GM21515 (cell line): ENCODE measurements around the gene KDM6A.
"Not testable (repeated sequence)": the region's sequence is repeated elsewhere in the genome, so short reads cannot be mapped to it uniquely, and the experiment has no call there.

Experiments
- ATAC-seq: cut with Tn5 transposase; IDR thresholded peaks from one replicate; pipeline ENCODE4 v1.9.1; 2021; ENCODE audit not compliant: unreplicated experiment

The KDM6A gene

DNA sequence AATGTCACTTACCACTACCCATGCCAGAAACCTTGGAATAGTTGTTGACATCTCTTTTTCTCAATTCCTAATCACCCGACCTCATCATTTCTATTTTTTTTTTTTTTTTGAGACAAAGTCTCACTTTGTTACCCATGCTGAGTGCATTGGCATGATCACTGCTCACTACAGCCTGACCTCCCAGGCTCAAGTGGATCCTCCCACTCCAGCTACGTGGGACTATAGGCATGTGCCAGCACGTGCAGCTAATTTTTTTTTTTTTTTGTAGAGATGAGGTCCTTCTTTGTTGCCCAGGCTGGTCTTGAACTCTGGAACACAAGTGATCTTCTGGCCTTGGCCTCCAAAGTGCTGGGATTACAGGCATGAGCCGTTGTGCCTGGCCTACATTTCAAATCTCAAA is 12.0 kb downstream of the KDM6A start:
- no peak for ATAC-seq

DNA sequence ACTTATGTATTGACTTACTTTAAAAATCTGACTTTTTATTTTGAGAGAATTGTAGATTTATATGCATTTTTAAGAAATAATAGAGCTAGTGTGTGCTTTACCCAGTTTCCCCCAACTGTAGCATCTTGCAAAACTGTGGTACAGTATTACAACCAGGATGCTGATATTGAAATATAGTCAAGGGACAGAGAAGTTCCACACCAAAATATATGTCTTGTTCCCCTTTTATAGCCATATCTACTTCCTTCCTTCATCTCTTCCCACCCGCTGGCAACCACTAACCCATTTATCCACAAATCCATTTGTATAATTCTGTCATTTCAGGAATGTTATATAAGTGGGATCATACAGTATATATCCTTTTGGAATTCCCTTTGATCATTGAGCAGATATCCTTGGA is 16.8 kb downstream of the KDM6A start:
- ATAC-seq = no peak

DNA sequence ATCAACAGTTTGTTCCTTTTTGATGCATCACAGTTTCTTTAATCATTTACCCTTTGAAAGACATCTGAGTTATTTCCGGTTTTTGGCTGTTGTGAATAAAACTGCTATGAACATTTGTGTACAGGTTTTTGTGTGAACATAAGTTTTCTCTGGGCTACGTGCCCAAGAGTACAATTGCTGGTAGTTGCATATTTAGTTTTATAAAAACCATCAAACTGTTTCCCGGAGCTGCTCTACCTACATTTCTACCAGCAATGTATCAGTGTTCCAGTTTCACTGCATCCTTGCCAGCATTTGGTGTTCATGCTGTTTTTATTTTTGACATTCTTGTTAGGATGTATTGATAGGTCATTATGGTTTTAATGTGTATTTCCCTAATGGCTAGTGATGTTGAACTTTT is 17.3 kb downstream of the KDM6A start:
- no peak for ATAC-seq

DNA sequence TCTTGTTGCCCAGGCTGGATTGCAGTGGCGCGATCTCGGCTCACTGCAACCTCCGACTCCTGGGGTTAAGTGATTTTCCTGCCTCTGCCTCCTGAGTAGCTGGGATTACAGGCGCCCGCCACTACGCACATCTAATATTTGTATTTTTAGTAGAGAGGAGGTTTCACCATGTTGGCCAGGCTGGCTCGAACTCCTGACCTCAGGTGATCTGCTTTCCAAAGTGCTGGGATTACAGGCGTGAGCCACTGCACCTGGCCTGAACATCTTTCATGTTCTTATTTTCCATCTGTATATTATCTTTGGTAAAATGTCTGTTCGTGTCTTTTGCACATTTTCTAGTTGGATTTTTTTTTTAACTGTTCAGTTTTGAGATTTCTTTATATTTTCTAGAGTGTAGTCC is 17.7 kb downstream of the KDM6A start:
- not testable (repeated sequence) for ATAC-seq

DNA sequence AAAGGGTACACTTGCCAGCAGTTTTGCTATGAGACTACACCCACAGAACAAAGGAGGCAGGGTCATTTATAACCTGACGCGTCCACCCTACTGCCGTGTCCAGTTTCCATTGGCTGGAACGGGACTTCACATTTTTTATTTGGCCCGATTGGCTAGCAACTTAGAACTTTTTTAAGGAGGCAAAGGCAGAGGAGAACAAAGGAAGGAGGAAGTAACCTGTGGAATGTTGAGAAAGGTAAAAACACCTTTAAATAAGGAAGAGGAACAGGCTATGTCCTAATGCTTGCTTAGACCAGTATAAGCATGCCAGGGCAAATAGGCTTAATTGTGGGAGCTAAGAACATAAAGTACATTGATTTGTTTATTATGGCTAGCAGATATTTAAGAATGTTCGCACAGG is 18.7 kb downstream of the KDM6A start:
- ATAC-seq = no peak

DNA sequence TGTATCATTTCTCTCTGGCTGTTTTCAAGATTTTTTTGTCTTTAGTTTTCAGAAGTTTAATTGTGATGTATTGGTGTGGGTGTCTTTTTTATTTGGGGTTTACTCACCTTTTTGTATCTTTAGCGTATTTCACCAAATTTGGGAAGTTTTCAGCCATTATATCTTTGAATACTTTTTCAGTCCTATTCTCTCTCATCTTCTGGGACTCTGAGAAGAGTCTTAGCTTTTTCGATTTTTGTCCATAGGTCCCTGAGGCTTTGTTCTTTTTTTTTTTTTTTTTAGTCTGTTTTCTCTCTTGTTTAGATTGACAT is 23.8 kb downstream of the KDM6A start:
- no peak for ATAC-seq

DNA sequence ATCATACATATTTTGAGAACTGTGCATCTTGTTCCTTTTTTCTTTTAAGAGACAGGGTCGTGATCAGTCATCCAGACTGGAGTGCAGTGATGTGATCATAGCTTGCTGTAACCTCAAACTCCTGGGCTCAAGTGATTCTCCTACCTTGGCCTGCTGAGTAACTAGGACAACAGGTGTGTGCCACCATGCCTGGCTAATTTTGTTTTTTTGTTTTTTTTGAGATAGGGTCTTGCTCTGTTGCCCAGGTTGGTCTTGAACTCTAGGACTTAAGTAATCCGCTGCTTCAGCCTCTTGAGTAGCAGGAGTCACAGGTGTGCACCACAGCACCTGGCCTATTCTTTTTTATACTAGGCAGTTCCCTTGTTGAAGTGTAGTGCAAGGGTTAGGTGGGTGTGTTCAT is 24.6 kb downstream of the KDM6A start:
- no peak for ATAC-seq

DNA sequence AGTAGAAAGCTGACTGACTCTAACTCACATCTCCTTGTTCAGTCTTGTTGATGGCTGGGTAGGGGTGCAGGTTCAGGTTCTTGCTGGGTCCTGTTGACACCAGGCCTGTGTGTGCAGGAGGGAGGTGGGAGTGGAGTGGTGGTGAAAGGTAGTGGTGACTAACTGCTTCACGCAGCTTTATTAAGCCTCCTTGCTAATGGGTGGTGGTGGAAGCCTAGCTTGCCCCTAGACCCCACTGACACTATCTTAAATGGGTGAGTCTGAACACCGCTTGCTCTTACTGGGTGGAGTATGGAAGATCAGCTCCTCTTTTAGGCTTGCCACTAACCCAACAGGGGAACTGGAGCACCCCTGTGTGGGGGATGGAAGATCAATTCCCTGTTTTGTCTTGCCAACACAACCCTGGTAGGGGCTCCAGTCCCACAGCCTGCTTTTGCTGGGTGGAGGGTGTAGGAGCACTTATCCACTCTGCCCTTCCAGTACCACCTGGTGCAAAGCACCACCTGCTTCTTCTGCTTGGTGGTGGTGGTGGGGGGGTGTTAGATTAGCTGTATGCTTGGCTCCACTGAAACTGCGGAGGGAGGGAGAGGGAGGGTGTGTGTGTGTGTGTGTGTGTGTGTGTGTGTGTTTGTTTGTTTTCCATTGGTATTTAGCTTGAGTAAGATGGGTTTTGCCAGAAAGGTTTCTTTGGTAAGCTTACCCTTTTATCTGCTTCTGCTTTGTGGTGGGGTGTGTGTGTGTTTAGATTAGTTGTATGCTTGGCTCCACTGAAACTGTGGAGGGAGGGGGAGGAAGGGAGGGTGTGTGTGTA is 25.6 kb downstream of the KDM6A start:
- ATAC-seq = no peak

DNA sequence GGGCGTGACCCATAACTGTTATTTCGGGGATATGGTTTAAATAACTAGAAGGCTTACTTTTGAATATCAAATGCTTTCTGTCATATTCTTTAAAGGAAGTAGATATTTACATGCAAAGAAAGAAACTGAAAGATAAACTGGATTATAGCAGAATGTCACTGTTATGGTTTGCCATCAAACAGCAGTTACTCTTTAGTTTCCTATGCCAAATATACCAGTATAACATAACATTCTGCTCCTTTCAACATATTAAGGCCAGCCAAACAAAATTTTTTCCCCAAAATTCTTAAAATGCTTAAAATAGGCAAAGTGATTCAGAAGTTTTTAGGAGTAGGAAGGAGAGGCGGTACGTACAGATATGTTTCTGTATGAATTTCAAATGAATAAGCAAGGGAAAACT is 27.0 kb downstream of the KDM6A start:
- ATAC-seq = no peak

DNA sequence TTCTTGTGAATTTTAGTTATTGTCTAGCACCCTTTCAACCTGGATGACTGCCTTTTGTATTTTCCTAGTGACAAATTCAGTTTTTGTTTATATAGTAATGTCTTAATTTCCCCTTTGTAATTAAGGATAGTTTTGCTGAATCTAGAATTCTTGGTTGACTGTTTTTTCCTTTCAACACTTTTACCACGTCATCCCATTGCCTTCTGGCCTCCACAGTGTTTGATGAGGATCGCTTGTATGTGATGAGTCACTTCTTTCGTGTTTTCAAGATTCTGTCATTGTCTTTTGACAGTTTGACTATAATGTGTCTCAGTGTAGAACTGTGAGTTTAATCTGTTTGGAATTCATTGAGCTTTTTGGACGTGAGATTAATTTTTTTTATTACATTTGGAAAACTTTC is 30.1 kb downstream of the KDM6A start:
- no peak for ATAC-seq

DNA sequence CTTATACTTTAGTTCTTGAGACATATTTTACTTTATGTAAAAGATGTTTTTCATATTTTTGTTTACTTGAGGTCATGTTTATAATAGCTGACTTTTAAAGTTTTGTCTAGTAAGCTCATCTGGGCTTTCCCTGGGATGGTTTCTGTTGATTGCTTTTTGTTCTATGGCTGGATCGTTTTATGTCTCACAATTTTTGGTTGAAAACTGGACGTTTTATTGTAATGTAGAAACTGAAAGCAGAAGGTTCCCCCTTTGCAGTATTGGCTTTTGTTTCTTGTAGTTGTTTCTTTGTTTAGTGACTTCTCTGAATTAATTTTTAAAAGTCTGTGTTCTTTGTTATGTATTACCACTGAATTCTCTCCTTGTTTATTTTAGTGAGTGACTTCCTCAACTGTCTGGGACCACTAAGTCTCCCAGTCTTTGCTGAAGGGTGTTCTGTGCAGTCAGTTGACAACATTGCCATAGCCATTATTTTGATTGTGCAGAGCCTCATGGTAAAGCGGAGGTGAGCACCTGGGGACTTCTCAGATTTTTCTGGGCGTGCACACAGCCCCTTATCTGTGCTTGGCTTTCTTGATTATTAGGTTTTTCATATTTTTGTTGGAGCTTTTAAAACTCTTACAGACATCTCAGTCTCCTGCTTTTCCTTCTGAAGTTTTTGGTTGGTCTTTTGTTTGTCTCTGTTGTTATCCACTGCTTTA is 31.0 kb downstream of the KDM6A start:
- no peak for ATAC-seq

DNA sequence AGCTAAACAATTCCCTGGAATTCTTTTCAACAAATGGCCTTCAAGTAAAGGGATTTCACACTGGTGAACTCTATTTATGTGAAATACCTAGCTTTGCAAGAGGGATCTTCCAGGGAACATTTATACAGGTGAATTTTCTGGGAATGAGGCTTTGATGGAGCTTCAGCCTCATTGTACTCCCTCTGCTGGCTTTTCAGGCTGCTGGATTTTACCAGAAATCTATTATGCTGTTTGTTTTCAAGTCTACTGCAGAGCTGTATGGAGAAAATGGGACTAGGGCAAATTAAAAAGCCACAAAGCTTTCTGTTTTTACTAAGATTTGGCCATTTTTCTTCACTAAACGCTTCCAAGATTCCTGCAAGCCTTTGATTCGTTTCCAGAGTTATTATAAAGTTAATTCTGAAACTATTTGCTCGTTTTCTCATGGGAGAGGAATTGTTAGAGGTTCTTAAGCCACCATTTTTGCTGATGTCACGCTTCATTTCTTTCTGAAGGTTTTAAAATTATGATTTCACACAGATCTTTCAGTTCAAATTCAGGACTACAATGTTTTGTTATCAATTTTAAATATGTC is 31.6 kb downstream of the KDM6A start:
- no peak for ATAC-seq

DNA sequence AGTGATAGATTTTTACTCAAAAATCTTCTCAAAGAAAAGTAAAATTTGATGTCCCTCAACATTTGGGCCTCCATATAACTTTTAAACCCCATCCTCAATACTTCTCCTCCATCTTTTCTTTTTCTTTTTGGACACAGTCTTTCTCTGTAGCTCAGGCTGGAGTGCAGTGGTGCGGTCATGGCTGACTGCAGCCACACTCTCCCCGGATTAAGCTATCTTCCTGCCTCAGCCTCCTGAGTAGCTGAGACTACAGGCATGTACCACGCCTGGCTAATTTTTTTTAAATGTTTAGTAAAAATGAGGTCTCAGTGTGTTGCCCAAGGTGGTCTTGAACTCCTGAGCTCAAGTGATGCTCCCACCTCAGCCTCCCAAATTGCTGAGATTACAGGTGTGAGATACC is 33.1 kb downstream of the KDM6A start:
- no peak for ATAC-seq

DNA sequence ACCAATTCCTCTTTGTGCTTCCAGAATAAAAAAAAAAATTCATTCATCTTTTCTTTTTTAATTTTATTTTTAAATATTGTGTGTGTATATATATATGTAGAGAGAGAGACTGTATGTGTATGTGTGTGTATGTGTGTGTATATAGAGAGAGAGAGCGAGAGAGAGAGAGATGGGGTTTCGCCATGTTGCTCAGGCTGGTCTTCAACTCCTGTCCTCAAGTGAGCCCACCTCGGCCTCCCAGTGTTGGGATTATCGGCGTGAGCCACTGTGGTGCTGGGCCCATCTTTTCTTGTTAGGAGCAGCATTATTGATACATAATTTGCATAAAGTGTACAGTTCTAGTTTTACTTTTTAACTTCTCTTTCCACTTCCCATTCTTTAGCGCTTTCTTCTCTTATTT is 33.6 kb downstream of the KDM6A start:
- ATAC-seq = no peak

DNA sequence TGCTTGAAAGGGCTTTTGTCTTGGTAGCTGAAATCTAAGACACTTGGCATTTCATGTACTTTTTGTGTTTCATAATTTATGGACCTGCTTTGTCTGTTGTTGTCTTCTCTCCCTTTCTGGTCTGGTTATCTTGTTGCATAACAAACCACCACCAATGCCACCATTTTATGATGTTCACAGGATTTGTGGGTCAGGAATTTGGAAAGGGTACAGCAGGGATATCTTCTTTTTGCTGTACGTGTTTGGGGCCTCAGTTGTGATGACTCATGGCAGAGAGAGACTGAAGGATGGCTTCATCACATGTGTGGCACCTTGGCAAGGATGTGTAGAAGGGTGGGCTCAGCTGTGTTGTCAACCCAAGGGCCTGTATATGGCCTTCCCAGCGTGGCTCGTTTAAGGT is 35.2 kb downstream of the KDM6A start:
- ATAC-seq = no peak

DNA sequence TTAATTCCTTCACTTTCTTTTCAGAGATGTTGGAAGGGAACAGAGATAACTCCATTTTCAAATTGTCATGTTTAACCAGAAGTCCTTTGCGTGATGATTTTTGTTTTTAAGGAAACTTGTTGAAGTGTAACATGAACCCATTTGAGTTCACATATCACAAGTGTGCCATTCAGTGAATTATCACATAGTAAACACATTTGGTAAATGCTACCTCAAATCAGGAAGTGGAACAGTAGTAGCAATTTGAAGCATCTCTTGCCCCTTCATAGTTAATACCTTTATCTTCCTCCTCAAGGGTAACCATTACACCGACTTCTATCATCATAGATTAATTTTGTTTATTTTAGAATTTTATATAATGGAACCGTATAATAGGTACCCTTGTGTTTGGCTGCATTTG is 35.8 kb downstream of the KDM6A start:
- no peak for ATAC-seq

DNA sequence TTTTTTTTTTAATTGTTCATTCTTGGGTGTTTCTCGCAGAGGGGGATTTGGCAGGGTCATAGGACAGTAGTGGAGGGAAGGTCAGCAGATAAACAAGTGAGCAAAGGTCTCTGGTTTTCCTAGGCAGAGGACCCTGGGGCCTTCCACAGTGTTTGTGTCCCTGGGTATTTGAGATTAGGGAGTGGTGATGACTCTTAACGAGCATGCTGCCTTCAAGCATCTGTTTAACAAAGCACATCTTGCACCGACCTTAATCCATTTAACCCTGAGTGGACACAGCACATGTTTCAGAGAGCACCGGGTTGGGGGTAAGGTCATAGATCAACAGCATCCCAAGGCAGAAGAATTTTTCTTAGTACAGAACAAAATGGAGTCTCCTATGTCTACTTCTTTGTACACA is 37.5 kb downstream of the KDM6A start:
- not testable (repeated sequence) for ATAC-seq

DNA sequence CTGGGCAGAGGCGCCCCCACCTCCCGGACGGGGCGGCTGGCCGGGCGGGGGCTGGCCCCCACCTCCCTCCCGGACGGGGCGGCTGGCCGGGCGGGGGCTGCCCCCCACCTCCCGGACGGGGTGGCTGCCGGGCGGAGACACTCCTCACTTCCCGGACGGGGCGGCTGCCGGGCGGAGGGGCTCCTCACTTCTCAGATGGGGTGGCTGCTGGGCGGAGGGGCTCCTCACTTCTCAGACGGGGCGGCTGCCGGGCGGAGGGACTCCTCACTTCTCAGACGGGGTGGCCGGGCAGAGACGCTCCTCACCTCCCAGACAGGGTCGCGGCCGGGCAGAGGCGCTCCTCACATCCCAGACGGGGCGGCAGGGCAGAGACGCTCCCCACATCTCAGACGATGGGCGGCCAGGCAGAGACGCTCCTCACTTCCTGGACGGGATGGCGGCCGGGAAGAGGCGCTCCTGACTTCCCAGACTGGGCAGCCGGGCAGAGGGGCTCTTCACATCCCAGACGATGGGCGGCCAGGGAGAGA is 38.1 kb downstream of the KDM6A start:
- ATAC-seq = not testable (repeated sequence)

DNA sequence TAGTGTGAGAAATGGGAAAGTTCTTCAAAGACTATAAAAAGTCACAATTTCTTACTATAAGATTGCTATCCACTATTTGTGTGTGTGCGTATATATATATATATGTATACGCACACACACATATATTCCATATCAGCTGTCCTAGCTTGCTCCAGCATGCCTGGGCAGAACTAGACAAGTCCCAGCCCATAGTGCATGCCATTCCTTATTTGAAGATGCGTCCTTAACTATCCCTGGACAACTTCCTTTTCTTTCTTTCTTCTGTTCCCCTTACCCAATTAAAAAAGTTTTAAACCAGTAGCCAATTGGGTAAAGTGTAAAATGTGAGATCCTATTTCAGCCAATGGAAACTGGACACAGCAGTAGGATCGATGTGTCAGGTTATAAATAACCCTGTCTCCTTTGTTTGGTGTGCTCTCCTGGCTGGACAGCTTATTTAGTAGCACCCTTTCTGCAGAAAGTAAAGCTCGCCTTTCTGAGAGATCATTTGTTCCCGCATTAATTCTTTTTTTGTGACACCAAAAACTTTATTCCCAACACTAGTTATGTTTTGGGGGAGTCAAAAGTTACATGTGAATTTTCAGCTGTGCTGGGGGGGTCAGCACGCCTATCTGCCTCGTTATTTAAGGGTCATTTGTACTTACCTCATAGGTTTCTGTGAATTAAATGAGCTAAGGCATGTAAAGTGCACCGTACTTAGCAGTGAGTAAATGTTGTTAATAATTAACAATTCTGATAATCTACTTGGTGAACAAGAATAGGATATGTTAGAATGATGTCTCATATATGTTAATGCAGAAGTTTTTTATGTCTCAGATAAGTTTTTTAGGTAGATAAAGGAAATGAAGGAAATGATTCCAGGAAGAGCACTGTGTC is 40.9 kb downstream of the KDM6A start:
- no peak for ATAC-seq

DNA sequence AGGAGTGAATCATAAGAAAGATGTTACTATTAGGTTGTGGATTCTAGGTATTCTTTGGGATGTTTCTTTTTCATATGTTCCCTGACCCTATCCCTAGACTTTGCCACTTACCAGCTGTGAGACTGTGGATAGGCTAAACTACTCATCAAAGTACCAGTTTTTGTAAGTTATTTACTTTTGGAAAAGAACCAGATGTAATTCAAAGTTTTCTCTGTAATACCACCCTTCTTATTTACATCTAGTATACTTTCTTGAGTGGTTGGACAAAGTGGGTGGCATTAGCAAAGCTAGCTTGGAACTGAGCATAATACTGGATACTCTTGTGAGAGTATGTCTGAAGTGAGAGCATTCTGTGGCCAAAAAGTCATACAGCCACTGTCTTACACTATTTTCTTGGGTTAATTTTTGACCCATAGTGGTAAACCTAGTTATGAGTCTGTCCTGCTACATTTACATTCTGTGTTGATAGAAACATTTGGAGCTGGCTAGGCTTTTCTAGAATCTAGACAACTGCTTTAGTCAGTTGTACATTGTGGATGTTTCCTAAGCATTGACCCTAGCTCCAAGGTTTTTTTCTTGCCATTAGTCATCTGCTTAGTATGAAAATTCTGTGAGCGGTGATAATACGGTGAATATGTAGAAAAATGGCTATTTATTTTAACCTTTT is 41.7 kb downstream of the KDM6A start:
- no peak for ATAC-seq

DNA sequence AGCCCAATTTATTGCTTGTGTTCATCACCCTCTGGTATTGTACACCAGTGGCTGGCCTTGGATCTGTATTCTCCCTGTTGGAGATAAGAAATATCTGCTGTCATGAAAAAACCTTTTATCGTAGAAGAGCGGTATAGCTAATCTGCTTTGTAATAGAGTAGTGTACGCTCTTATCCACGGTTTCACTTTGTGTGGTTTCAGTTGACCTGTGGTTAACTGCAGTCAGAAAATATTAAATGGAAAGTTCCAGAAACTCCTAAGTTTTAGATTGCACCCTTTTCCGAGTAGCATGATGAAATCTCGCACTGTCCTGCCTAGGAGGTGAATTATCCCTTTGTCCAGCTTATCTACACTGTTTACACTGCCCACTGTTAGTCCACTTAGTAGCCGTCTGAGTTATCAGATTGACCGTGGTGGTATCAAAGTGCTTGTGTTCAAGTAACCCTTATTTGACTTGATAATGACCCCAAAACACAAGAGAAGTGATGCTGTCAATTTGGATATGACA is 42.4 kb downstream of the KDM6A start:
- ATAC-seq = no peak
